Panc1 (cell line): ENCODE measurements around the gene IGSF23. TPM values are rescaled to one million over a fixed set of nuclear protein-coding genes. Genes with fewer than 3 reads are reported as not detected.

Experiments used
- ATAC-seq: fragments of 200-7000 bp; cut with Tn5 transposase; 2 replicates; pipeline ENCODE4 v1.9.1; 2020; ENCODE audit warnings: mild to moderate bottlenecking, moderate library complexity
- BruUV-seq: library from RNA; stranded (reverse); fragments of 400-500 nt; replicated peaks from 2 replicates; lab custom pipeline; 2021; lab: Mats Ljungman, UMichigan
- CTCF ChIA-PET: fragments of 300-600 bp; sonication (Branson Sonifier 250); formaldehyde crosslinking; loops from one replicate; lab custom pipeline; 2022; ENCODE audit warnings: antibody characterized with exemption; lab: Charles Lee
- POLR2A ChIA-PET: fragments of 300-600 bp; sonication (Branson Sonifier 250); formaldehyde crosslinking; loops from one replicate; lab custom pipeline; 2022; ENCODE audit warnings: antibody characterized with exemption; lab: Charles Lee
- DNase-seq: peaks from one replicate; pipeline ENCODE4 v3.0.0-alpha.2; 2010; ENCODE audit warnings: low read depth, low spot score
- H3K27ac ChIP-seq: 2 replicates; pipeline ENCODE4 v1.5.1; 2011; ENCODE audit warnings: mild to moderate bottlenecking, low read length, inconsistent platforms
- H3K27me3 ChIP-seq: fragments of 200-500 bp; sonication (Bioruptor generic); 2 replicates; pipeline ENCODE4 v1.6.0; 2014; ENCODE audit warnings: low read length, inconsistent platforms; ENCODE audit not compliant: control insufficient read depth, insufficient read depth
- H3K36me3 ChIP-seq: fragments of 200-500 bp; sonication (Bioruptor generic); 2 replicates; pipeline ENCODE4 v1.5.1; 2014; ENCODE audit warnings: inconsistent platforms, mild to moderate bottlenecking, low read length, moderate library complexity; ENCODE audit not compliant: control insufficient read depth, insufficient read depth
- H3K4me1 ChIP-seq: 2 replicates; pipeline ENCODE4 v1.5.1; 2011; ENCODE audit warnings: inconsistent platforms, mild to moderate bottlenecking, low read length, moderate library complexity; ENCODE audit not compliant: control insufficient read depth, insufficient read depth
- H3K4me3 ChIP-seq, 2 experiments: 2 replicates each; pipeline ENCODE4 v1.5.1; 2011 to 2012; ENCODE audit warnings: low read depth in 2 of 2, low read length in 2 of 2, mild to moderate bottlenecking in 2 of 2, inconsistent platforms in 1 of 2, moderate library complexity in 1 of 2
- H3K9me3 ChIP-seq: fragments of 200-500 bp; sonication (Bioruptor generic); 2 replicates; pipeline ENCODE4 v1.5.1; 2014; ENCODE audit warnings: low read depth, mild to moderate bottlenecking, inconsistent platforms, low read length, moderate library complexity; ENCODE audit not compliant: control insufficient read depth, insufficient read depth
- CTCF ChIP-seq: fragments of 450-650 bp; IDR thresholded peaks from 2 replicates; pipeline ENCODE4 v1.5.1; 2017; ENCODE audit warnings: mild to moderate bottlenecking
- POLR2AphosphoS5 ChIP-seq: IDR thresholded peaks from 2 replicates; pipeline ENCODE4 v1.6.1; 2012; ENCODE audit warnings: mild to moderate bottlenecking, low read depth, low read length, moderate library complexity
- REST ChIP-seq, 2 experiments: IDR thresholded peaks; 2 replicates each; pipeline ENCODE4 v1.6.1; 2011 to 2012; ENCODE audit warnings: low read depth in 2 of 2, control low read depth in 1 of 2, low read length in 1 of 2, mild to moderate bottlenecking in 1 of 2, moderate library complexity in 1 of 2; ENCODE audit not compliant: insufficient read depth in 1 of 2
- SIN3A ChIP-seq: IDR thresholded peaks from 2 replicates; pipeline ENCODE4 v1.6.1; 2012; ENCODE audit warnings: low read depth, mild to moderate bottlenecking, low read length, moderate library complexity, borderline replicate concordance; ENCODE audit not compliant: insufficient read depth
- TCF7L2 ChIP-seq: IDR thresholded peaks from 2 replicates; pipeline ENCODE4 v1.6.1; 2011; ENCODE audit warnings: mild to moderate bottlenecking, low read depth, low read length, inconsistent platforms
- in situ Hi-C: cut with HindIII; loops from 2 replicates; pipeline ENCODE4 v1.10.0; 2016; ENCODE audit warnings: low sequenced_read_pairs, low pct_unique_long_range_greater_than_20kb
- intact Hi-C: fragments of 100-400 bp; cut with micrococcal nuclease; formaldehyde crosslinking; loops from one replicate; pipeline ENCODE4 v1.10.0; 2022; ENCODE audit not compliant: unreplicated experiment
- total RNA-seq: library from RNA; stranded (reverse); gene quantifications from one replicate; pipeline ENCODE4 v1.2.1, GENCODE V29; 2021; ENCODE audit not compliant: unreplicated experiment

Gene IGSF23
- total RNA-seq, 1 experiment from 2014 or later, result not detected

GRCh38 chr19:44663996-44664395, 50.6 kb downstream of the IGSF23 start:
- DNase-seq (no peak), ATAC-seq (no peak)
- Histone ChIP-seq H3K4me3 (no peak overlapping the region), H3K9me3 (no peaks in the 10 kb centered on the region), H3K27ac (no peak overlapping the region), H3K27me3 (no peaks in the 10 kb centered on the region), H3K4me1 (no peaks in the 10 kb centered on the region), H3K36me3 (no peaks in the 10 kb centered on the region)
- TF ChIP-seq SIN3A, result no peak
- no peak for TF ChIP-seq REST (IDR thresholded peaks at IDR 0.05; ENCODE audit: insufficient read depth in 1 of 2, low read depth in 2 of 2, low read length in 1 of 2)
- no TSS peak for BruUV-seq
- intact Hi-C loops (no loop called here), in situ Hi-C loops (no loop called here)
- ChIA-PET CTCF (interaction anchor here (0.6 kb wide), 1 partner anchor 40 kb away, joined by 4 read pairs; no protein-coding TSS in a partner anchor), POLR2A (no interaction called here)

- Histone ChIP-seq H3K27ac (no peak overlapping the region), H3K27me3 (no peaks in the 10 kb centered on the region), H3K4me3 (no peak overlapping the region), H3K9me3 (no peaks in the 10 kb centered on the region), H3K4me1 (no peaks in the 10 kb centered on the region), H3K36me3 (no peaks in the 10 kb centered on the region)
- BruUV-seq, result no TSS peak
- DNase-seq, result no peak
- POLR2A ChIA-PET, result no interaction called here
- in situ Hi-C loops (no loop called here), intact Hi-C loops (no loop called here)
- TF ChIP-seq CTCF (no peak), POLR2AphosphoS5 (no peak), SIN3A (no peak), TCF7L2 (no peak), REST (IDR thresholded peaks at IDR 0.05; ENCODE audit: insufficient read depth in 1 of 2, low read depth in 2 of 2, low read length in 1 of 2) (no peak)
- CTCF ChIA-PET, result no interaction called here
- no peak for ATAC-seq
Observed at GRCh38 chr19:44664976-44665375, 51.6 kb downstream of the IGSF23 start.
